Astrocyte (in vitro differentiated cells and primary cell): ENCODE measurements around the gene IER3. TPM values are rescaled to one million over a fixed set of nuclear protein-coding genes. Genes with fewer than 3 reads are reported as not detected.
A peak's percentile ranks its signal among the peaks of the same experiment; 100 is the strongest.

Experiments
- DNase-seq: peaks from one replicate; pipeline ENCODE4 v3.0.0-alpha.2; 2010; ENCODE audit warnings: low read depth
- FAIRE-seq: peaks from 2 replicates; lab custom pipeline; 2011; peaks lifted over from hg19 to GRCh38; lab: Jason Lieb, UNC
- H2AFZ ChIP-seq: 2 replicates; pipeline ENCODE4 v1.6.0; 2012; ENCODE audit warnings: low read depth, low read length, inconsistent platforms
- H3K27ac ChIP-seq: 2 replicates; pipeline ENCODE4 v1.5.1; 2011; ENCODE audit warnings: low read depth, low read length, inconsistent platforms
- H3K27me3 ChIP-seq: 2 replicates; pipeline ENCODE4 v1.6.0; 2011; ENCODE audit warnings: low read length, inconsistent platforms; ENCODE audit not compliant: insufficient read depth
- H3K36me3 ChIP-seq: 2 replicates; pipeline ENCODE4 v1.5.1; 2011; ENCODE audit warnings: low read length, inconsistent platforms; ENCODE audit not compliant: insufficient read depth
- H3K4me1 ChIP-seq: 2 replicates; pipeline ENCODE4 v1.5.1; 2011; ENCODE audit warnings: low read length, inconsistent platforms; ENCODE audit not compliant: insufficient read depth
- H3K4me2 ChIP-seq: 2 replicates; pipeline ENCODE4 v1.6.0; 2012; ENCODE audit warnings: low read length, inconsistent platforms
- H3K4me3 ChIP-seq: 2 replicates; pipeline ENCODE4 v1.5.1; 2011; ENCODE audit warnings: low read depth, mild to moderate bottlenecking, low read length, inconsistent platforms; ENCODE audit not compliant: insufficient read depth
- H3K79me2 ChIP-seq: 2 replicates; pipeline ENCODE4 v1.6.0; 2012; ENCODE audit warnings: mild to moderate bottlenecking, low read length, inconsistent platforms; ENCODE audit not compliant: insufficient read depth
- H3K9ac ChIP-seq: 2 replicates; pipeline ENCODE4 v1.6.0; 2012; ENCODE audit warnings: mild to moderate bottlenecking, low read length, inconsistent platforms
- H3K9me3 ChIP-seq: 2 replicates; pipeline ENCODE4 v1.5.1; 2012; ENCODE audit warnings: low read depth, mild to moderate bottlenecking, low read length, inconsistent platforms; ENCODE audit not compliant: insufficient read depth
- H4K20me1 ChIP-seq: 2 replicates; pipeline ENCODE4 v1.6.0; 2012; ENCODE audit warnings: low read length, inconsistent platforms; ENCODE audit not compliant: insufficient read depth
- H3K27ac Mint-ChIP-seq: one replicate; pipeline ENCODE4 v1.8.0; 2021; ENCODE audit warnings: mild to moderate bottlenecking, mixed read lengths; ENCODE audit not compliant: unreplicated experiment
- H3K27me3 Mint-ChIP-seq: one replicate; pipeline ENCODE4 v1.8.0; 2021; ENCODE audit warnings: low read depth, mixed read lengths; ENCODE audit not compliant: unreplicated experiment
- H3K36me3 Mint-ChIP-seq: one replicate; pipeline ENCODE4 v1.8.0; 2021; ENCODE audit warnings: low read depth, mixed read lengths; ENCODE audit not compliant: unreplicated experiment
- H3K4me1 Mint-ChIP-seq: one replicate; pipeline ENCODE4 v1.8.0; 2021; ENCODE audit warnings: low read depth, mixed read lengths; ENCODE audit not compliant: unreplicated experiment
- H3K4me3 Mint-ChIP-seq: one replicate; pipeline ENCODE4 v1.8.0; 2021; ENCODE audit warnings: mild to moderate bottlenecking, moderate library complexity, mixed read lengths; ENCODE audit not compliant: unreplicated experiment
- H3K9me3 Mint-ChIP-seq: one replicate; pipeline ENCODE4 v1.8.0; 2021; ENCODE audit warnings: mild to moderate bottlenecking, mixed read lengths; ENCODE audit not compliant: unreplicated experiment
- EZH2 ChIP-seq: IDR thresholded peaks from 2 replicates; pipeline ENCODE4 v1.6.1; 2012; ENCODE audit warnings: mild to moderate bottlenecking, low read length, inconsistent platforms; ENCODE audit not compliant: insufficient read depth
- total RNA-seq: library from RNA; stranded (reverse); gene quantifications from 2 replicates; pipeline ENCODE4 v1.2.1, GENCODE V29; 2021
- TF ChIP-seq, protein P1 (sequence below): IDR thresholded peaks from 2 replicates; pipeline ENCODE4 v1.5.1; 2011; ENCODE audit warnings: low read depth, mild to moderate bottlenecking, inconsistent platforms, low read length, moderate library complexity; ENCODE audit not compliant: insufficient read depth

IER3 gene
- total RNA-seq, 1 donor from 2014 or later, result 221 TPM

DNA sequence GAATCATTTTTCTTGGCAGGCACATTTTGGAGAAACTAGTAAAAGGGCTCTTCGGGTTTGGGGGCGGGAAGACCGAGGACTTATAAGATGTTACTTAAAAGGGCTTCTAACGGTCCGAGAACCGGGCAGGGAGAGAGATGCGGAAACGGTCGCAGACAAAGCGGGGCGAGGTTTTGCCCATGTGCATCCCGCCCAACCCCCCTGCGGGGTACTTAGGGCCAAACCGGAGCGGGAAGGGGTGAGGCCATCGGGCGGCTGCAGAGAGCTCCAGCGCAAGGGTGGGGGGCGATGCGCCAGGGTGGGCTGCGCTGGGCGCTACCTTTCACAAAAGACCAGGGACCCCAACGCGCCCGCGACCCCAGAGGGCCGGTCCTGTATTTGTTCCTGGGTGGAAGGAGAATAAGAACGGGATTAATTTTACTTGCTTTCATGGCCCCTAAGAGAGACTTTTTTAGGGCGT is 23.6 kb downstream of the IER3 start:
- no peaks in the 10 kb centered on the region for H3K27me3 Mint-ChIP-seq
- H3K9me3 Mint-ChIP-seq, result no peaks in the 10 kb centered on the region
- Histone ChIP-seq H3K27ac (peak overlapping the region; percentile 90), H3K9me3 (no peaks in the 10 kb centered on the region), H3K9ac (peak overlapping the region; percentile 97), H3K4me1 (peaks cover 47% of the 10 kb centered on the region), H2AFZ (no peak overlapping the region), H3K79me2 (peaks cover 82% of the 10 kb centered on the region), H3K27me3 (no peaks in the 10 kb centered on the region), H4K20me1 (peaks cover 44% of the 10 kb centered on the region), H3K36me3 (peaks cover 31% of the 10 kb centered on the region), H3K4me3 (peak overlapping the region; percentile 97), H3K4me2 (peak overlapping the region; percentile 89)
- H3K4me3 Mint-ChIP-seq, result peak overlapping the region; percentile 100
- H3K4me1 Mint-ChIP-seq, result peaks cover 44% of the 10 kb centered on the region
- H3K27ac Mint-ChIP-seq, result peak overlapping the region; percentile 98
- TF ChIP-seq, protein P1, sequence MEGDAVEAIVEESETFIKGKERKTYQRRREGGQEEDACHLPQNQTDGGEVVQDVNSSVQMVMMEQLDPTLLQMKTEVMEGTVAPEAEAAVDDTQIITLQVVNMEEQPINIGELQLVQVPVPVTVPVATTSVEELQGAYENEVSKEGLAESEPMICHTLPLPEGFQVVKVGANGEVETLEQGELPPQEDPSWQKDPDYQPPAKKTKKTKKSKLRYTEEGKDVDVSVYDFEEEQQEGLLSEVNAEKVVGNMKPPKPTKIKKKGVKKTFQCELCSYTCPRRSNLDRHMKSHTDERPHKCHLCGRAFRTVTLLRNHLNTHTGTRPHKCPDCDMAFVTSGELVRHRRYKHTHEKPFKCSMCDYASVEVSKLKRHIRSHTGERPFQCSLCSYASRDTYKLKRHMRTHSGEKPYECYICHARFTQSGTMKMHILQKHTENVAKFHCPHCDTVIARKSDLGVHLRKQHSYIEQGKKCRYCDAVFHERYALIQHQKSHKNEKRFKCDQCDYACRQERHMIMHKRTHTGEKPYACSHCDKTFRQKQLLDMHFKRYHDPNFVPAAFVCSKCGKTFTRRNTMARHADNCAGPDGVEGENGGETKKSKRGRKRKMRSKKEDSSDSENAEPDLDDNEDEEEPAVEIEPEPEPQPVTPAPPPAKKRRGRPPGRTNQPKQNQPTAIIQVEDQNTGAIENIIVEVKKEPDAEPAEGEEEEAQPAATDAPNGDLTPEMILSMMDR, result no peak
- TF ChIP-seq EZH2, result no peak
- no peak for DNase-seq
- peaks cover 30% of the 10 kb centered on the region for H3K36me3 Mint-ChIP-seq
- FAIRE-seq, result no peak

- Histone ChIP-seq H3K27ac (peak within 1 kb of the TSS; percentile 90), H4K20me1 (peaks cover 36% of the 10 kb centered on the region), H3K4me1 (peaks cover 40% of the 10 kb centered on the region), H3K79me2 (peaks cover 80% of the 10 kb centered on the region), H3K9me3 (no peaks in the 10 kb centered on the region), H3K9ac (peak within 1 kb of the TSS; percentile 97), H2AFZ (peak within 1 kb of the TSS; percentile 4), H3K4me3 (peak within 1 kb of the TSS; percentile 97), H3K4me2 (peak within 1 kb of the TSS; percentile 89), H3K36me3 (peaks cover 24% of the 10 kb centered on the region), H3K27me3 (no peaks in the 10 kb centered on the region)
- Mint-ChIP-seq H3K4me3 (peak within 1 kb of the TSS; percentile 100), H3K4me1 (peaks cover 41% of the 10 kb centered on the region), H3K36me3 (peaks cover 27% of the 10 kb centered on the region), H3K9me3 (no peaks in the 10 kb centered on the region), H3K27me3 (no peaks in the 10 kb centered on the region), H3K27ac (peak within 1 kb of the TSS; percentile 98)
- DNase-seq (peak; percentile 96), FAIRE-seq (no peak)
- TF ChIP-seq EZH2, result no peak
- TF ChIP-seq, protein P1, result no peak
Measured at GRCh38 chr6:30719791-30720737, 24.3 kb downstream of the IER3 start, which contains the start of gene TUBB. TUBB (plus strand) TSS chr6:30720352; CDS start chr6:30720507, 155 bp downstream.
